NCI-H2107 (cell line): Measurements from ENCODE around the gene LGR6.

Source experiments
- DNase-seq: peaks from one replicate; lab custom pipeline; 2025; lab: John Stamatoyannopoulos, UW

The LGR6 gene

DNA sequence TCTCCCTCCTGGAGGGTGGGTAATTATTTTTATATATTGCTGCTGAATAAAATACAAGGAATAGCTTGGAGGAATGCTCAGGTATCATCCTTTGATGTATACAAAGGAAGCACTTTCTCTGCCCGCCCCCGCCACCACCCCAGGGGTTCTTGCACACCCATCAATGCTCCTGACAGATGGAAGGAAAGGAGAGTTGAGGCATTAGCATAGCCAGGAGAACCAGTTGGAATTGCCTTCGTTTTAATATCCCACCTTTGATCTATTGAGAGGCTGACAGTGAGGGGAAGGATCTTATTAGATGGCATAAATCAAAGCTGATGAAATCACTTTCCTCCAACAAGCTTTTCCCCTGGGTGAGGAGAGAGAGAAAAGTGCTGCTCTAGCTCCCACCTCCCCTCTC, 71.1 kb downstream of the LGR6 start:
- no peak for DNase-seq

DNA sequence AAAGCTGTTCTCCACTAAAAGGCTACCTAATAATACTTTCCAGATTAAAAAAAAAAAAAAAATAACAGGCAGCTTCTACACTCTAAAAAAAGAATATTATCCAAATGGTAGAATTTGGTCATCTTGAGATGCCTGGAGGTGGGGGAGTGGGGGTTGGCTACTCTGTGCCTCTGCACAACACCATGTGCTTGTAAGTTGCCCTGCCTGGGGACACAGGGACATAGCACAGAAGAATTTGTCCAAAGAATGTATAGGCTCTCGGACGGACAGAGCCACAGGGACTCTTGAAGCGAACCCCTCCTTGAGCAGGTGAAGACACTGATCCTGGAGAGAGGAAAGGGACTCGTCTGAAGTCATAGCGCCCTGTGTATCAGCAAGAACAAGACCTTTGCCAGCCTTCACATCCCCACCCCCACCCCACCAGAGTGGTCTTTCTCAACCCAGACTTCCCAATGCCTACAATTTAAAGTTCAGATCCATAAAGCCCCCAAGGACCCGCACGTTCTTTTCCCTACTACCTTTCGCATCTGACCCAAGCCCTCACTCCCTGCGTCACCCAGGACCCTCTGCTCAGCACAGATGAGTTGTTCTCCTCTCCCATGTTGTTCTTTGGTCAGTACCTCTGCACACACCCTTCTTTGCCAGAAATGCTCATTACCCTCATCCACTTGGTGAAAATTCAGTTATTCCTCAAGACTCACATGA, 72.6 kb downstream of the LGR6 start:
- no peak for DNase-seq

DNA sequence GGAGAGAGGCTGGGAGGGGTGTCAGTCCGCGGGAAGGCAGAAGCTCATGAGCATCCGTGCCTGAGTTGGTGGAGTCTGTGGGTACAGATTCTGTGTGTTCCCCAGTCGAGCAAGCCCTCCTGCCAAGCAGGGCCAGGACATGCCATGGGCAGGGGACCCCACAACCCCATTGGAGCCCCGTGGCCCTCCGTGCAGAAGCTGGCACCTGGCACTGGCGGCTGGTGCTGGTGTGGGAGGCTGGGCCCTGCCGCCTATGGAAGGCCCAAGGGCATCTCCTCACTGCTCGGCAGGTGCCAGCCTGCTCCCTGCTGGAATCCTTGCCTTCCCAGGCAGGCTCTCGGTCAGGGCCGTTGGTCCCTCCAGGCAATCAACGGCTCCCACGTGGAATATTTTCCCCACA, 74.4 kb downstream of the LGR6 start:
- no peak for DNase-seq

DNA sequence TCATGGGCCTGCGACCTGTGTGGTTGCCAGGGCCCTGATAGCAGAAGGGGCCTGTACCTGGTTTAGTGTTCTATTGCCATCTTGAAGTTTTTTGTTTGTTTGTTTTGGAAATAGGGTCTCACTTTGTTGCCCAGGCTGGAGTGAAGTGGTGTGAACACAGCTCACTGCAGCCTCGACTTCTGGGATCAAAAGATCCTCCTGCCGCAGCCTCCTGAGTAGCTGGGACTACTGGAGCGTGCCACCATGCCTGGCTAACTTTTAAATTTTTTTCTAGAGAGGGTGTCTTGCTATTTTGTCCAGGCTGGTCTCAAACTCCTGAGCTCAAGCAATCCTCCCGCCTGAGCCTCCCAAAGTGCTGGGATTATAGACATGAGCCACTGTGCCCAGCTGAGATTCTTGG, 75.2 kb downstream of the LGR6 start:
- no peak for DNase-seq

DNA sequence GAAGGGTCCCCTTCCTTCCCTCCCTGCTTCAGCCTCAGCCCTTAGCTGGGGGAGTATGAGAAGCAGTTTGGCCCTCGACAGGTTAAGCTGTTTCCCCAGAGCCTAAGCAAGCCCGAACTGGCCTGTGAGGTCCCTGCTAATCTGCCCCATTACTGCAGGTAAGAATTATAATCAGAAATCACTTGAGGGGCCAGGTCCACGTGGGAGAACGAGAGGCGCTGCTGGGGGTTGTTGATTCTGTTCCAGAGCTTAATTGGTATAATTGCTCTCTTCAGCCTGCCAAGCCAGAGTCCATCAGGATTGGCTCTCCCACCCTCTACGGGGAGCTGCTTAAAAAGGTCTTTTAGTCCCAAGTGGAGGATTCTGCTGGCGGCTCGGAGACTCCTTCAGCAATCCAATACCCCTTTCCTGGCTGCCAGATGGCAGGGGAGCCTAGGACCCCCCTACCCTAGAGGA, 77.3 kb downstream of the LGR6 start:
- DNase-seq, result peak; percentile 75

DNA sequence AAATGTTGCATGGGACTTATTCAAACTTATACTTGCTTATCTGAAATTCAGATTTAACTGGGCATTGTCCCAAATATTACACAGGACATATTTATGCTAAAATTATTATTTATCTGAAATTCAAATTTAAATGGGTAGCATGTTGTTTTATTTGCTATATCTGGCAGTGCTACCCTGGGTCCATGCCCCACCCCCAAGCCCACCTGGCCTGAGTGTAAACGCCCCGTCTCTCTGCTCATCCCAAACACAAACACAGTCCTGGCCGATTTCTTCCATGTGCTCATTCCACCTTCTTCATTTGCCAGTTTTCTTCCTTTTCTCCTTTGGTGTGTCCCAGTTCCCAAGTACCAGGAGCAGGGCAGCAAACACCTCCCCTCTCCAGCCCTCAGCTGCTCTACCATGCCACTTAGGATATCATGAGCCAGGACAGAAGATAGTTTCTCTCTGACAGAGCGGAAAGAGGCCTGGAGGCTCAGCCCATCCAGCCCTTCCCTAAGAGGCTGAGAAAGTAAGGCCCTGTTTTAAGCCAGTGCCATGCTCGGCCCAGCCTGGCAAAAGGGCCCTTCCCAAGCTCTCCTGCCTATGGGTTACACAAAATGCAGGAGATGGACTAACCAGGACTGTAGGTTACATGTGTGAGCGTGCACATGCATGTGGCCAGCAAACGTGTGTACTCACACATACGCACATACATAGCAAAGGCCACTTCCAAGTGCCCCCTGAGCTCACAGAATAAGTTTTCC, 78.7 kb downstream of the LGR6 start:
- no peak for DNase-seq

DNA sequence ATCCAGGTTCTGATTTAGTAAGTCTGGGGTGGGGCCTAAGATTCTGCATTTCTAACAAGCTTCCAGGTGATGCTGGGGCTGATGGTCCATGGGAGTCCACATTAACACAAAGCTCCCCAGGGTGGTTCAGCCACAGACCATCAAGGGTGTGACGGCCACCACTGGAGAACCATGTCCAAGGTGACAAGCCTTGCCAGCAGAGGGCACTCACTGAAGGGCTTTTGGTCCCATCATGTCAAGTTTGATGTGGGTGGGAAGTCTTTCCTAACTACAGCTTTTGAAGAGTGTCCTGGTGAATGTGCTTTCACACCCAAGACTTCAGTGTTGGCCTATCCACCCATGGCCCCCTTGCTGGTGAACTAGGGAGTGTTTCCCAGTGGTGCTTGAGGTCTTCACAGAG, 81.0 kb downstream of the LGR6 start:
- DNase-seq, result no peak

DNA sequence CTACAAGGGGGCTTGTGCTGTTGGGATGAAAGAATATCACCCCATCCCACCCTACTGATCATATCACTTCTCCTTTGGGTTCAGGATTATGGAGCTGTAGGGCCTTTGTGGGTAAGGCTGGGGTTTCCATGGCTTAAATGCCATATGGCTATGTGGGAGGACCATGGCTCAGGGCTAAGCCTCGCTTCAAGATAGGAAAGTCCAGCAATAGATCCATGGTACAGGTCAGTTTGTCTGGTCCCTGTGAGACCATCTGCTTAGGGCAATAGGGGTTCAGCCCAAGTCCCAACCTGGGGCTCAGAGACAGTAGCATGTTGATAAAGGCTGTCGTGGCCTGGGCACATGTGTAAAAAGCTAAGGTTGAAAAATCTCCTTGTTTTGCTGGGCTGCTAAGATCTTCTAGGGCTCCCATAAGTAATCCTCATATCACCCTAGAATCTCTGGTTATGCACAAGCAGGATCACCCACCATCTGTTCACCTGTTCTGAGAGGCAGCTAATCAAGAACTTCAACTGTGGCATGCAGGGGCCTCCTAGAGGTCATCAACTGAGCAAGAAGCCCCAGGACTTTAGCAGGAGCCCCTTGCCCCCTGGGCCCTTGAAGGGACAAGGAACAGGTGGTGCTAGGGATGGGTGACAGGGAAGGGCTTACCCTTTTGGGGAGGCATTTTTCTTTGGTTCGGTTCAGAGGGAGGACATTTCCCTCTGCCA, 81.6 kb downstream of the LGR6 start:
- DNase-seq, result no peak

DNA sequence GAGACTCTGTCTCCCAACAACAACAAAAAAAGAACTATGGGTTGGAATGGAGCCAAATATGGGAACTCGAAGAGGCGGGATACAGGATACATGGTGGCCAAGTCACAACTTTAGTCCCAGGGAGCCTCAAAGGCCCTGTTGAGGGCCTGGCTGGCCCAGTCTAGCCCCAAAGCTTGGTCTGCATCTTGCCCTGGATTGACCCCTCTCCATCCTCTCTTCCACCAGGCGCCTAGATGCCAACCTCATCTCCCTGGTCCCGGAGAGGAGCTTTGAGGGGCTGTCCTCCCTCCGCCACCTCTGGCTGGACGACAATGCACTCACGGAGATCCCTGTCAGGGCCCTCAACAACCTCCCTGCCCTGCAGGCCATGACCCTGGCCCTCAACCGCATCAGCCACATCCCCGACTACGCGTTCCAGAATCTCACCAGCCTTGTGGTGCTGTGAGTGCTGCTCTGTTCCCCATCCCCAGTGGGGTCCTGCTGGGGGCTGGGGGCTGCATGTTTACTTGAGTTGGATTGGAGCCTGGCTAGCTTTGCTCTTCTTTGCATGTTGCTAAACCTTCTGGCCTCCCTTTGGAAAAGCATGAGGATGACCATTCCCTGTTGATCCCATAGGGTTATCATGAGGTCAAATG, 82.6 kb downstream of the LGR6 start:
- no peak for DNase-seq

DNA sequence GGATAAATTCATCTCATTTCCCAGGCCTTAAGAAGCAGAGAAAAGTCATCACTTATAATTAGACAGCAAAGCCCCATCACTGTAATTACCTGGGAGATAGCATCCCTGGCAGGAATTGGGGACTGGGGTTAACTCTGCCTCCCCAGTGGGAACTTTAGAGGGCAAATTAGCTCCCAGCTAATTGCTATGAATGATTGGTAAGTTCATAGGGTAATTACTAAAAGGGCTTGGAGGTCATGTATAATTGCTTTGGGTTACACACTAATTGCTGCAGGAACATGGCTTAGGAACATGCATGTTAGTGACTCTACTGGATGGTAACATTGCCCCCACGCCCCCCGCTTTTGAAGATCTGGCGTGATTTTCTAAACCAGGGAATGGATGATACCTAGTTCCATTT, 83.3 kb downstream of the LGR6 start:
- no peak for DNase-seq

DNA sequence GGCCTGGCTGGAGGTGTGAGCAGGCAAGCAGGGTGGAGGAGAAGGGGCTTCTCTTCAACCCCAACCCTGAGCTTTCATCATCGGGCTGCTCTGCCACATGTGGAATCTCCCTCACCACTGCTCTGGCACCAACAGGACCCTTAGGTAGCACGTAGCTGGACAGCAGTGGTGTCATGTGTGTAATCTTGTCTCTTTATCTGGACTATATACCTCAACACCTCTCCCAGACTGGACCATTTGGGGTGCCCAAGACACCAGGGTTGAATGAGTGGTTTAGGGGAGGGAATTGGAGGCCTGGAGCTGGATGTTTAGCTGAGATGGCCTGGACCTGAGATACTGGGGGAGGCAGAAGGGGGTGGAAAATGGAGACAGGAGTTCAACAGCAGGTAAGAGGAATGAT, 85.2 kb downstream of the LGR6 start:
- no peak for DNase-seq

DNA sequence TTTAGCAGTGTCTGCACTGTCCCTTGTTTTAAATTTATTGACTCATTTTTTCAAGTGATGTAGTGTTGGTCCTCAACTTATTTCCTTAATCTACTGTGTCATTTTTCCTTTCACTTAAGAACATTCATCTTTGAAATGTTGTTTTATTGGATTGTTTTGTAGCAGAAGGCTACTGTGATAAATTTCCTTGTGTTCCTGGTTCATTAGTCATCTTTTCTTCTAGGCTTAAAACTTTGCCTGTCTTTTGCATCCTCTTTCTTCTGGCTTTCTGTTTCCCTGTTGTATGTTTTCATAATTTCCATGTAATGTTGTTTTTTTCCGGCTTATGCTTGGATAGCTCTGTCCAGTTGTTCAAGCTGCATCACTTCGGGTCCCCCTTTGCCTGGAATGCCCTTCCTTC, 86.2 kb downstream of the LGR6 start:
- no peak for DNase-seq

DNA sequence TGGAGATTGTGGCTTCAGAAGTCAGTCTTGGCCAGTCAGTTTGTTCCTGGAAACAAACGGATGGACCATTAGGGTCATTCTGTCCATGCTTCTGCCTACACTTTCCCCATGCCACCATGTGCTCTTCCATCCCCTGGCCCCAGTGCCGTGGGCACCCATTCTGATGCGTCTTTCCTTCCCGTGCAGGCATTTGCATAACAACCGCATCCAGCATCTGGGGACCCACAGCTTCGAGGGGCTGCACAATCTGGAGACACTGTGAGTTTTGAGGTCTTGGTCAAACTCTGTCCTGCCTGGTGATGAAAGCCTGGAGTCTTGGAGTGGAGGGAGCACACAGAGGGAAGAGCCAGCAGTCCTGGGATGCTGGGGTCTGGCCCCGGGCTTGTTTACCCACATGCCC, 87.0 kb downstream of the LGR6 start:
- DNase-seq, result no peak

DNA sequence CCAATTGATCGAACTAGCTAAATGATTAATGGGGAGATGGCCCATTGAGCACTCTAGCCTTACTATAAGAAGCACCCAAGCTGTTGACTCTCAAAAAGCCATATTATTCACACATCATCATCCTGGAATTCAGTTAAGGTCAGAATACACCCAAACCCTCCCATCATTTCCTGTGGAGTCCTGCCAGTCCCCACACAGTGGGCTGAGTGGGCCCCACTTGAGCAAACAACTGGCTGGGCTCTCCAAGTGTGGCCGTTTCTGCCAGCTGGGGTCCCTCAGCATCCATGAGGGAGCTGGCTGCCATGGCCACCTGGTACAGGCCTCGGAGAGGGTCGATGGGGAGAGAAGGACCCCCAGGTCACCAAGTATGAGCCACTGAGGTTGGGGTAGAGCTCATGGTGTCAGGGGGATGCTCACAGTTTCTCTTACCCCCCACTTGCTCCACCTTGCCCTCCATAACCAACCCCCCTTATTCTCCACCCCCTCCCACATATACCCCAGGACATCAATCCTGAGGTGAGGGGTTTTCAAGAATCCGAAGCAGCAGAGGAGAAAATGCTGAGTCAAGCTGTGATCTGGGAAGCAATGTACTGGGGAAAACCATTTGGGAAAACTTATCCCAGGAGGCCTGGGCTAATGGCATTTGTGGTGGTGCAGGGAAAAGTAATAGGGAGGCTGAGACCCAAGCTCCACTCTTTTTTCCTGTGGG, 87.9 kb downstream of the LGR6 start:
- DNase-seq, result no peak

DNA sequence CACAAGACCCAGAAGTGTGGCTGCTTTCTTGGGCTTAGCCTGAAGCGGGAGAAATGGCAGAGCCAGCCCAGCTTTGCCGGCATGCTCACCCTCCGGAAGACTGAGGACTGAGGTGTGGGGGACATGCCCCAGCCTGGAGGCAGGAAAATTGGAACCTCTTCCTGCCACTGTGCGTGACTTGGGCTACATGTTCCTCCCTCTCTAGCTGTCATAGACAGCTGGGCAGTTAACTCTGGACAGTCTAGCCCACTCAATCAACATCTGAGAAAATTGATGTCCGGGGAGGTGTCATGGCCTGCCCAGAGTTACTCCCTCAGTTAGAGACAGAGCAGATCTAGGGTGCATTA, 88.4 kb downstream of the LGR6 start:
- DNase-seq, result no peak

DNA sequence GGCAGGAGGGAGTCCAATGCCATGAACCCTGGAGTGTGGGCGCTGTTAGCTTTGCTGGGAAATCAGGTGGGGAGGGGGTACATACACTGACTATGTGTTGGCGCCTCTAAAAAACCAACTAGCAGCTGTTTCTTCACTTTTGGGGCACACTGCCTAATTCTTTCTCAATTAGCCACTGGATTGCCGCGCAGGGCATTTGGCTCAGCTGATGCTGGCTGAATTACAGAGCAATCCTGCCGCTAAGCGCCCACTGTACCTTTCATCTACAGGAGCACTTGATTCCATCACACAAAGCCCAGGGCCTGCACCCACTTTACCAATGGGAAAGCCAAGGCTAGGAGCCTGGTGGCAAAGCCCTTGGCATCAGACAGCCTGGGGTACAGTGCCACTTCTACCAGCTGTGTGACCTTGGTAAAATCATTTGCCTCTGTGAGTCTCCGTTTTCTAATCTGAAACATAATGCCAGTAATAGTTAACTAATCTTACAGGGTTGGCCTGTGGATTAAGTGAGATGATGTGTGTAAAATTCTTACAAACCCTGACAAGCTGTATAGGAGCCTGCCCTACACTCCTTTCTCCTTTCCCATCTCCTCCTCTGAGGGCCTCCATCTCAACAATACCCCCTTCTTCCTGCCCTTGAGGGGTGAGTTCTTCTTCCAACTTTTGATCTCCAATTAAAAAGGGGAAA, 89.1 kb downstream of the LGR6 start:
- no peak for DNase-seq

DNA sequence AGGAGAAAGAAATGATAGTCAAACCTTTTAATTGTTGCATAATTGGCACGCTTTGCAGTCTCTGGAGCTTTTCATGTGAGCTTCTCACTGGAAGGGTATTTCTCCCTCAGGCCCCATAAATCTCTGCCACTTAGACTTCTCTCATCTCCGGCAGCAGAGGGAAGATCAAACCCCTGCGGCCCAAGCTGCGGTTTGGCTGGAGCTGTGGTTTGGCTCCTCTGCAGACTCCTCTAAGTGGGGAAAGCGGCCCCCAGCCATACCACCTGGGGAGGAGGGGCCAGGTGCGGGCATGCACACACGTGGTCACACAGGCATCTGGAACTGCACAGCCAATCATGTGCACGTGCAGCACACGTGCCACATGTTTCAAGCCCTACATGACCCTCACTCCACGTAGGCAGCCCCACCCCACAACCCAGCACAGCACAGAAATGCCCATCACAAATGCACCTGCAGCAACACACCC, 89.8 kb downstream of the LGR6 start:
- DNase-seq, result peak; percentile 82

DNA sequence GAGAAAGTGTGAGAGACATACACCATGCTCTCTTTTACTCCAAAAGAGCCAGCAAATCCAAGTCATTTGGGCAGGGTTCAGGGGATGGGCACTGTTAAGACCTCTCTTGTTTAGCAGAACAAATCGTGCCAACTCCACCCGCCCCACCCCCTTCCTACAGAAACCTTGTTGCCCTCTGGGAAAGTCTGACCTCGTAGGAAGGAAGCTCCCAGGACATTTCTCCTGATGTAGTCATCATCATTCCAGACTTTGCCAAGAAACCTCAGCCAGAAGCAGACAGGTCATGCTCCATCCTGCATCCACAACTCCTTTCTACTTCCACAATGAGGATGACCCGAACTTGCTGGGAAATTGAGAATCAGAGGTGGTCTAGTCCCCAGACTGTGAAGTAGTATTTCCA, 90.4 kb downstream of the LGR6 start:
- DNase-seq, result no peak

DNA sequence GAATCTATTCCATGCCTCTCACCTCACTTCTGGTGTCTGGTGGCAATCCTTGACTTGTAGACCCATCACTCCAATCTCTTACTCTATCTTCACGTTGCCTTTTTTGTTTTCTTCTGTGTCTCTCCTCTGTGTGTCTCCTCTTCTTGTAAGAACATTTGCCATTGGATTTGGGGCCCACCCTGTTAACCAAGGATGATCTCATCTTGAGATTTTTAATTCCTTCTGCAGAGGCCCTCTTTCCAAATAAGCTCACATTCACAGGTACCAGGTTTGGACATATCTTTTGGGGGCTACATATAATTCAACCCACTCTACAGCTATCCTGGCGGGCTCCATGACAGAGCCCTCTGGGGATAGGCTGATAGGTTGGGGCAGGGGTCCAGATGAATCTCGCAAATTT, 92.3 kb downstream of the LGR6 start:
- DNase-seq, result no peak

DNA sequence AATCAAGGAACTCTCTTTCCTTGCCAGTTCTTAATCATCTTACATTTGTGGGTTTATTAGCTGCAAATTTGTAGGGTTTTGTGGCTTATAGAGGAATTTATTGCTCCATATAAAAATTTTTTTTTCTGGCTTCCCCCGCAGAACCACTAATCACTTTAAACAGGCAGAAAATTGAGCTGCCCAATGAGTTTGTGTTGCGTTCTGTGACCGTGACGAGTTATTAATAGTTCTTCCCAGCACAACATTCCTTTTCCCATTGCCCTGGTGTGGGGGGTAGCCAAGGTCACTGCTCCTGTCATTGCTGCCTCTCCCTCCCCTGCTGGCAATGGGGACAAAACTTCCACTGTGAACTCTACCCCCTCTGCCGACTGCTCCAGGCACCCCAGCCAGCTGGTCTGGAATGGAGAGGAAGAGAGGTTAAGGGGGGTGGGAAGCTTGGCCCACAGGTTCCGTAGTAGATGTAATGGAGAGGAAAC, 93.1 kb downstream of the LGR6 start:
- DNase-seq, result no peak

DNA sequence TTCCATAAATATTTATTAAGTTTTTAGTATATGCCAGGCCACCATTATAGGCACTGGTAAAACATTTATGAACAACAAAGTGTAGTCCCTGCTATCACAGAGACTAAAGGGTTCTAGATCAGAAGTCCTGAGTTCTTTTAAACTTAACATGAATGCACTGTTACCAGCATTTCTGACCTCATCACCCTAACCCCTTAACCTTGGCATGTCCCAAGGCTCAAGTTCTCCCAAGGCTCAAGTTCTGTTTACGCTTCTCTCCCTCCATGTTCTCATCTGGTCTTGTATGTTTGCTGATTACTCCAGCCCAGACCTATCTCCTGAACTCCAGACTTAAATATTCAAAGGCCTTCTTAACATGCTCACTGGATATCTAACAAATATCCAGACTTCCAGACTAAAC, 93.6 kb downstream of the LGR6 start:
- DNase-seq, result no peak
